Measurements from ENCODE around the gene FRAS1. TPM values are rescaled to one million over a fixed set of nuclear protein-coding genes. Genes with fewer than 3 reads are reported as not detected.

FRAS1 gene
- total and polyA plus RNA-seq, 2 donors (not counting 1 experiment from before 2014, with no cell fraction given) = 0.30 to 0.66 TPM

- Histone ChIP-seq H3K4me3 (replicated peaks in 1 of 4; ENCODE audit: control extremely low read depth in 1 of 4, insufficient read depth in 1 of 4, low read depth in 3 of 4, low read length in 4 of 4) (no peak overlapping the region), H3K27ac (ENCODE audit: insufficient read depth, low read length) (no peak overlapping the region), H3K4me2 (ENCODE audit: extremely low read depth, insufficient read depth, low read length) (no peak overlapping the region), H2AFZ (ENCODE audit: low read length) (no peak overlapping the region), H3K79me2 (ENCODE audit: control insufficient read depth, insufficient read depth, low read length) (no peaks in the 10 kb centered on the region), H3K36me3 (ENCODE audit: control insufficient read depth, insufficient read depth, low read length) (no peaks in the 10 kb centered on the region), H3K9me3 (ENCODE audit: control insufficient read depth, insufficient read depth, low read depth, low read length) (no peaks in the 10 kb centered on the region), H3K4me1 (ENCODE audit: control insufficient read depth, extremely low read depth, insufficient read depth, low read length) (no peaks in the 10 kb centered on the region), H3K9ac (ENCODE audit: insufficient read depth, low read length) (no peak overlapping the region), H4K20me1 (ENCODE audit: control insufficient read depth, extremely low read depth, insufficient read depth, low read length) (no peaks in the 10 kb centered on the region), H3K27me3 (ENCODE audit: control insufficient read depth, insufficient read depth, low read length) (no peaks in the 10 kb centered on the region)
- TF ChIP-seq CTCF (conservative IDR thresholded peaks at IDR 0.05 in 1 of 2, IDR thresholded peaks at IDR 0.05 in 1 of 2; ENCODE audit: low read depth in 1 of 2, low read length in 2 of 2) (no peak), EZH2 (IDR thresholded peaks at IDR 0.05; ENCODE audit: low read length, missing control alignments) (no peak)
- no peak for DNase-seq (ENCODE audit: low read depth in 2 of 2)
These were observed 339.6 kb downstream of the FRAS1 start for GRCh38 chr4:78396613-78397291.

- H3K4me1 ChIP-seq (ENCODE audit: control insufficient read depth, extremely low read depth, insufficient read depth, low read length) = no peaks in the 10 kb centered on the region
These were observed 340.1 kb downstream of the FRAS1 start for GRCh38 chr4:78397292-78397630.

GRCh38 chr4:78409612-78410202 is 352.6 kb downstream of the FRAS1 start:
- Histone ChIP-seq H3K4me2 (ENCODE audit: extremely low read depth, insufficient read depth, low read length) (no peak overlapping the region), H3K4me3 (replicated peaks in 1 of 4; ENCODE audit: control extremely low read depth in 1 of 4, insufficient read depth in 1 of 4, low read depth in 3 of 4, low read length in 4 of 4) (no peak overlapping the region), H2AFZ (ENCODE audit: low read length) (no peak overlapping the region), H3K36me3 (ENCODE audit: control insufficient read depth, insufficient read depth, low read length) (no peaks in the 10 kb centered on the region), H3K27ac (ENCODE audit: insufficient read depth, low read length) (no peak overlapping the region), H3K4me1 (ENCODE audit: control insufficient read depth, extremely low read depth, insufficient read depth, low read length) (no peaks in the 10 kb centered on the region), H3K27me3 (ENCODE audit: control insufficient read depth, insufficient read depth, low read length) (no peaks in the 10 kb centered on the region), H4K20me1 (ENCODE audit: control insufficient read depth, extremely low read depth, insufficient read depth, low read length) (no peaks in the 10 kb centered on the region), H3K79me2 (ENCODE audit: control insufficient read depth, insufficient read depth, low read length) (no peaks in the 10 kb centered on the region), H3K9ac (ENCODE audit: insufficient read depth, low read length) (no peak overlapping the region), H3K9me3 (ENCODE audit: control insufficient read depth, insufficient read depth, low read depth, low read length) (no peaks in the 10 kb centered on the region)
- DNase-seq (ENCODE audit: low read depth in 2 of 2) = no peak
- TF ChIP-seq EZH2 (IDR thresholded peaks at IDR 0.05; ENCODE audit: low read length, missing control alignments) (no peak), CTCF (conservative IDR thresholded peaks at IDR 0.05 in 1 of 2, IDR thresholded peaks at IDR 0.05 in 1 of 2; ENCODE audit: low read depth in 1 of 2, low read length in 2 of 2) (no peak)

More at GRCh38 chr4:78397292-78397630, 340.1 kb downstream of the FRAS1 start:
- H3K79me2 ChIP-seq (ENCODE audit: control insufficient read depth, insufficient read depth, low read length) = no peaks in the 10 kb centered on the region
- no peaks in the 10 kb centered on the region for H3K27me3 ChIP-seq (ENCODE audit: control insufficient read depth, insufficient read depth, low read length)
- no peak for DNase-seq (ENCODE audit: low read depth in 2 of 2)
- no peaks in the 10 kb centered on the region for H3K9me3 ChIP-seq (ENCODE audit: control insufficient read depth, insufficient read depth, low read depth, low read length)
- H3K9ac ChIP-seq (ENCODE audit: insufficient read depth, low read length) = no peak overlapping the region
- H3K27ac ChIP-seq (ENCODE audit: insufficient read depth, low read length) = no peak overlapping the region
- no peak overlapping the region for H3K4me2 ChIP-seq (ENCODE audit: extremely low read depth, insufficient read depth, low read length)
- TF ChIP-seq EZH2 (IDR thresholded peaks at IDR 0.05; ENCODE audit: low read length, missing control alignments) (no peak), CTCF (conservative IDR thresholded peaks at IDR 0.05 in 1 of 2, IDR thresholded peaks at IDR 0.05 in 1 of 2; ENCODE audit: low read depth in 1 of 2, low read length in 2 of 2) (no peak)
- no peak overlapping the region for H2AFZ ChIP-seq (ENCODE audit: low read length)
- H4K20me1 ChIP-seq (ENCODE audit: control insufficient read depth, extremely low read depth, insufficient read depth, low read length) = no peaks in the 10 kb centered on the region
- no peak overlapping the region for H3K4me3 ChIP-seq (replicated peaks in 1 of 4; ENCODE audit: control extremely low read depth in 1 of 4, insufficient read depth in 1 of 4, low read depth in 3 of 4, low read length in 4 of 4)
- no peaks in the 10 kb centered on the region for H3K36me3 ChIP-seq (ENCODE audit: control insufficient read depth, insufficient read depth, low read length)

Data from fibroblast of lung (primary cell).